Muscle of back (tissue), 13 donors: ENCODE results near the gene CHODL. TPM values are rescaled to one million over a fixed set of nuclear protein-coding genes. Genes with fewer than 3 reads are reported as not detected.
A peak's percentile ranks its signal among the peaks of the same experiment; 100 is the strongest.

Source experiments
- DNase-seq, 3 donors: peaks; one replicate each; pipeline versions ENCODE4 v3.0.0 to v3.0.0-alpha.2; 2013
- long read RNA-seq, 9 donors: transcript quantifications; one replicate each; lab custom pipeline, GENCODE V29; 2026
- polyA plus RNA-seq, 10 donors: library from polyadenylated mRNA; unstranded; fragments of 120-200 nt; gene quantifications; one replicate each; pipeline ENCODE4 v1.2.1, GENCODE V29; 2013; ENCODE audit not compliant: insufficient read length in 10 of 10

Gene CHODL
- polyA plus RNA-seq: 100 to 1,000 TPM in 6 of 10 donors, 10 to 100 TPM in 4; 76.8 to 132 (median 111) TPM
- long read RNA-seq, donor 1, transcript CHODL-201 (6 exons, 2,548 nt): major isoform, 41 of 41 reads
- long read RNA-seq, donor 1, partial matches to known transcripts: 0 of 41 reads
- long read RNA-seq, donor 1, other reads (novel, unspliced or antisense): 0 of 41 reads
- long read RNA-seq, donor 2, transcript CHODL-201 (6 exons, 2,548 nt): major isoform, 36 of 36 reads
- long read RNA-seq, donor 2, partial matches to known transcripts: 0 of 36 reads
- long read RNA-seq, donor 2, other reads (novel, unspliced or antisense): 0 of 36 reads
- long read RNA-seq, donor 3: 0 reads
- long read RNA-seq, donor 4, transcript CHODL-201 (6 exons, 2,548 nt): major isoform, 44 of 58 reads
- long read RNA-seq, donor 4, partial matches to known transcripts: 13 of 58 reads
- long read RNA-seq, donor 4, other reads (novel, unspliced or antisense): 0 of 58 reads
- long read RNA-seq, donor 5, transcript CHODL-201 (6 exons, 2,548 nt): major isoform, 49 of 82 reads
- long read RNA-seq, donor 5, partial matches to known transcripts: 32 of 82 reads
- long read RNA-seq, donor 5, other reads (novel, unspliced or antisense): 0 of 82 reads
- long read RNA-seq, donor 6, transcript CHODL-201 (6 exons, 2,548 nt): major isoform, 48 of 71 reads
- long read RNA-seq, donor 6, partial matches to known transcripts: 23 of 71 reads
- long read RNA-seq, donor 6, other reads (novel, unspliced or antisense): 0 of 71 reads
- long read RNA-seq, donor 7, transcript CHODL-201 (6 exons, 2,548 nt): major isoform, 34 of 53 reads
- long read RNA-seq, donor 7, partial matches to known transcripts: 19 of 53 reads
- long read RNA-seq, donor 7, other reads (novel, unspliced or antisense): 0 of 53 reads
- long read RNA-seq, donor 8, transcript CHODL-201 (6 exons, 2,548 nt): major isoform, 21 of 21 reads
- long read RNA-seq, donor 8, partial matches to known transcripts: 0 of 21 reads
- long read RNA-seq, donor 8, other reads (novel, unspliced or antisense): 0 of 21 reads
- long read RNA-seq, donor 9, transcript CHODL-201 (6 exons, 2,548 nt): major isoform, 9 of 9 reads
- long read RNA-seq, donor 9, partial matches to known transcripts: 0 of 9 reads
- long read RNA-seq, donor 9, other reads (novel, unspliced or antisense): 0 of 9 reads

GRCh38 chr21:18244671-18245463, at the start of gene CHODL:
Gene CHODL, plus strand, starts transcription at chr21:18244833. Its CDS starts 391 bp downstream, at chr21:18245224.
- DNase-seq: peak in 2 of 3 donors; percentile 76 to 87

DNA sequence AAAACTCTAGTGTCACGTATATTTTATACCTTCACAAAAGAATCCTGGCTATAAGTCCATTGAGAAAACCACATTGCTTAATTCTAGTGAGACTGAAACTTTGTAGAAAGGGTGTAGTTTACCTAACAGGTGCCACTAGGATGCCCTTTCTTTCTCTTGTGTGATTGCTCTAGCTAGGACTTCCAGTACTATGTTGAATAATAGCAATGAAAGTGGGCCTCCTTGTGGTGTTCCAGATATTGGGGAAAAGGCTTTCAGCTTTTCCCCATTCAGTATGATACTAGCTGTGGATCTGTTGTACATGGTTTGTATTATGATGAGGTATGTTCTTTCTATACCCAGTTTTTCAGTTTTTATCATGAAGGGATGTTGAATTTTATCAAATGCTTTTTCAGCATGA, 39.7 kb upstream of the CHODL start:
- DNase-seq: no peak

DNA sequence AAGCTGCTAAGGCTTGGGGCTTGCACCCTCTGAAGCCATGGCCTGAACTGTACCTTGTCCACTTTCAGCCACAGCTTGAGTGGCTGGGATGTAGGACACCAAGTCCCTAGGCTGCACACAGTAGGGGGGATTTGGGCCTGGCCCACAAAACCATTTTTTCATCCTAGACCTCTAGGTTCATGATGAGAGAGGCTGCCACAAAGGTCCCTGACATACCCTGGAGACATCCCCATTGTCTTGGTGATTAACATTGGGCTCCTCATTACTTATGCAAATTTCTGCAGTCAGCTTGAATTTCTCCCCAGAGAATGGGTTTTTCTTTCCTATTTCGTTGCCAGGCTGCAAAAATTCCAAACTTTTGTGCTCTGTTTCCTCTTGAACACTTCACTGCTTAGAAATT, 26.3 kb upstream of the CHODL start:
- no peak for DNase-seq

DNA sequence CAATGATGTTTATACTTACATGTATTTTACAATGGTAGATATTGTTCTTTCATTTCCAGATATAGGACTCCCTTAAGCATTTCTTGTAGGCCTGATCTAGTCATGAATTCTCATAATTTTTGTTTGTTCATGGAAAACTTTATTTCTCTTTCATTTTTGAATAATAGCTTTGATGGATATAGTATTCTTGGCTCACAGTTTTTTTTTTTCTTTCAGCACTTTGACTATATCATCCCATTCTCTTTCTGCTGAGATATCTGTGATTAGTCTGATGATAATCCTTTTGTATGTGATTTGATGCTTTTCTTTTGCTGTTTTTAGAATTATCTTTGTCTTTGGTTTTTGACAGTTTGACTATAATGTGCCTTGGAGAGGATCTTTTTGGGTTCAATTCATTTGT, 24.1 kb upstream of the CHODL start:
- no peak for DNase-seq

- DNase-seq: peak in 1 of 3 donors; percentile 17
Observed at GRCh38 chr21:18222346-18222745, 22.3 kb upstream of the CHODL start.

- peak in 1 of 3 donors; percentile 63 for DNase-seq
Observed at GRCh38 chr21:18228060-18228739, 16.4 kb upstream of the CHODL start.

DNA sequence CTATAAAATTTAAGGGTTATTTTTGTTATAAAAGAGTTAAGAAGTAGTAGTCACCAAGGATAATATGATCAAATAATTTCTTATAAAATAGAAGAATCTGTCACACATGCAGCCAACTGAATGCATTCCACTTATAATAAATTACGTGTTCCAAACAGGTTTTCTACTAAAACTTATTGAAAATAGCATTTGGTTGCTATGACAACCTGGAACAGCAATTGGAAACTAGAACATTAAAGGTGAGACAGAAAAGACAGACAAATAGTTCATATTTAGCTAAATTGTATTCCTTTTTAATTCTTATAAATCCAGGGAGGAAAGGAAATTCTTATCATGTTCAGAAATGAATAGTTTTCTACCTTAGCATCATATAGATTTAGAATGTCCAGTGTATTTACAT, 9.1 kb upstream of the CHODL start:
- peak in 2 of 3 donors; percentile 33 to 43 for DNase-seq

DNA sequence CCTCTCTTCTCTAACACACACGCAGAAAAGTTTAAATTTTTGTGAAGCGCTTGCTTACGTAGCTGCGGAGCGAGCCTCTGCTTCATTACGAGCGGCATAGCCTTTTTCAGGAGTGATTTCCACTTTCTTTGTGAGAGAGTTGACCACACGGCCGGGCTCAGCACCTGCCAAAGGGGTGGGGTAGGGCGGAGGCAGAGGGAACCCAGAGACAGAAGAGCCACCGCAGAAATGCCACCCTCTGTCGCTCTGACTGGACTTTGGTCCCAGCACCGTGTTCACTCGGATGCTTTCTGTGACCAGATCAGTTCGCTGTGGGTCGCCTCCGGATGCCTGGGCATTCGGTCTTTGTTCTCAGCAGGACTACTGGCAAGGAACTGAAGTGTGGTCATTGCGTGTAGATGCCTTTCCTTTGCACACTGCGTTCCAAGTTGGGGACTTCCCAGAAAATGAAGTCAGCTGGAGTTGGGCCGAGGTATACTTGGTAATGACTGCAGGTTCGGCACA, 883 bp downstream of the CHODL start:
- peak; percentile 54 to 90 (median 80) for DNase-seq

GRCh38 chr21:18248171-18248570, 3.5 kb downstream of the CHODL start:
- no peak for DNase-seq

DNA sequence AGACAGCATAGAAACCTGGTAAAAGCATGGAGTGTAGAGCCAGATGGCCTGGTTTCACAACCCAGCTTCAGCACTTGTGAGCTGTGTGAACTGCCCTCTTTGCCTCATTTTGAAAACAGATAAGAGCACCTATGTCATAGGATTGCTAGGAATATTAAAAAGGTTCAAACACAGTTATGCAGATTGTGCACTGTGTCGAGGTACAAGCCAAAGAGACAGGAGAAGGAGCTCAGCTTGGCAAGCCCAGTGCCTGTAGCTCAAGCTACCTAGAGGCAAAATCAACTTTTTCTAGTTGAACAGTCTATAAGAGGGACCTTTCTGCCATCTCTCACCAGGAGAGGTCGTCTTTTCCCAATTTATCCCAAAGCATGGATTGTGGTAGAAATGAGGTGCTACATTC, 5.0 kb downstream of the CHODL start:
- DNase-seq: peak in 1 of 3 donors; percentile 58

- DNase-seq: peak in 1 of 3 donors; percentile 44
Observed at GRCh38 chr21:18251065-18251464, 6.4 kb downstream of the CHODL start.

DNA sequence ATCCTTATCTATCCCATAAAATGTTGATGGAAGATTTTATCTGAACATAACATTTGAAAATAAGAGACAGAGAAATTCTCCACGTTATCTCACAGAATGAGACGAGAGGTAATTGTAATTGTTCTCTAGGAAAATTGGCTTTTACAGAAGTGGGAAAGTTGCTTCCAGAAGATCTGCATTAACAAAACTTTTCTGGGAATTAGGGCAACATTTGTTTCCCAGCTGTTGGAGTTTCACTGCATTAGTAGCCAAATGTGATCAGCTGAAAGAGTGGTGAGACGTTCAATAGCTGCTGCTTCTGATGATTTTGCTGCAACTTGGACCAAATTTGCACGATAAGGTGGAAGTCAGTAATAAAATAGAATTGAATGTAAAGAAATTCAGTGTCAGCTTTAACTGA, 7.6 kb downstream of the CHODL start:
- DNase-seq: peak; percentile 59 to 83 (median 71)

DNA sequence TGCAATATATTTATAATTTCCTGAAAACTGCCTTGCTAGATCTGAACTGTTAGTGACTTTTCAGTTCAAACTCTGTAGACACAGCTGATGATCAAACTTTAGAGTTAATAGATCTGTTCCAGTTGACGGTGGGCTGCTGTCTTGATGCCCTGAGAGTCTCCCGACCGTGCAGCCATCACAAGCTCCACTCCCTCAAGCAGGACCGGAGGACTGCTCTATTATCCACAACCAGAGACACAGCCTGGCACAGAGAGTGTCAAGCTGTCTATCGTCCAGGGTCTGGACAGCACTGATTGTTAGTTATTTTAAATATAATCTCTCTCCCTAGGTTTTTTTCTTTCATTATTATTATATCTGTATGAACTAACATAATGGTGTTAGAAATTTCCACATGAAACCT, 8.0 kb downstream of the CHODL start:
- DNase-seq: peak in 2 of 3 donors; percentile 57 to 75

GRCh38 chr21:18253221-18253620, 8.6 kb downstream of the CHODL start:
- peak; percentile 62 to 77 (median 72) for DNase-seq

DNA sequence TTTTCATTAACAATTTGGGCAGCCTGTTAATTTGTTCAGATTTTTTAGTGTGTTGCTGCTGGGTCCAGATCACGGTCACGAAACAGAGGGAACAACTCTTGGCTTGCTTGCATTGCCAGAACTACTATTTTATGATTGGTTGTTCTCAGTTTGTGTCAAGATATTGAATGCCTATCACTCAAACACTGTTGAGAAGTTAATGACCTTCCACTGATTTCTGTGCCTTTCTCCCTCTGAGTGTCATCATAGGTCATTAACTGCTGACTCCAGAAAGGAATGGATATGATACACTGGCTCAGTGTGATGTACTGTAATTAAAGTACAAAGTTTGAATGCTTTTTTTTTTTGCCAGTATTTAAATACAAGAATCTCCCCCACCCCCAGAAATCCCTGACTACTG, 9.2 kb downstream of the CHODL start:
- peak in 1 of 3 donors; percentile 39 for DNase-seq

GRCh38 chr21:18265944-18266343, 21.3 kb downstream of the CHODL start:
- peak in 1 of 3 donors; percentile 37 for DNase-seq

DNA sequence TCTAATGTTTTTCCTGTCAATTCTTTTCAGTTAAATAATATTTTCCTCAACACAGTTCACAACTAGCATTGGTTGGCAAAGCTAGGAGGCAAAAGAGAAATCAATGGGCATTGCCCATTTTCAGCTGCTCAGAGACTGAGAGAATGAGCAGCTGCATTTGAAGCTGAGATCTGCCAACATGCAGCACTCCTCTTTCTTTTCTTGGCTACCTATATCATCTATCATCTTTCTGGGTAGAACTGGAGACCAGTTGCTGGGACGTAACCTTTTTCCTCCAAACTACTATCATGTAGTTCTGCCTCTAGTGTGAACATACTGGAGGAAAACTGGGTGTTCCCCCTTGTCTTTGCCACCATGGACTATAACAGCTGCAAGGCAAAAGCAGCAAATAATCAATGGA, 22.9 kb downstream of the CHODL start:
- peak in 1 of 3 donors; percentile 17 for DNase-seq

DNA sequence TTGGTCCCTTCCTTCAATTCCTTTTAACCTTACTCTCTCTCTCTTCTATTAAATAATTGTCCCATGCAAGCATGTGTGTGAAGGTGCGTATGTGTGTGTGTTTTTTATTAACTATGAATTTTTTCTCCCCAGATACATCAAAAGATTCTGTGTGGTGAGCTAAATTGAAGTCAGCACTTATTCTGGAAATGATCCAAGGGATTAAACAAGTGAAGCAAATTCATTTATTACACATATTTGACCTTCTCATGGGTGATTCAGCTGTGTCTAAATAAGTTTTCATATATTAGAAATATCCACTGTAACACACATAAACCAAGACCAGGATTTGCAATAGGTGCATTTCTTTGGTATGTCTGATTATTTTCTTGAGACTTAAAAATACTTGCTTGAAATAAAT, 24.3 kb downstream of the CHODL start:
- peak in 1 of 3 donors; percentile 28 for DNase-seq

DNA sequence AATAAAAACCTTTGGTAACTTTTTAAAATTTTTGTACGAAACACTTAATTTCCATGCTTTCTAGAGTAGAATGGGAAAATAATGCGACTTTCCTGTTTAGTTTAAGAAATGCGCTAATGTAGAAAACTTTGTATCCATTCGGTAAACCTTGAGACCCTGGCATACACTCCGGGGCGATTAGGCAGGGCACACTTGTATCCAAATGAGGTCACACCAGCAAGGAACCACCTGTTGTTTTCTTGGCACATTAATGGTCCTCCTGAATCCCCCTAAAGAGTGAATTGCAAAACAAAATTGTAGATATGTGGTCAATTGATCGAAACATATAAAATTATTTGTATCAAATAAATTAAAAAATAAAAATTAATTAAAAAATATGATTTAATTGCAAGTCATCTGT, 25.2 kb downstream of the CHODL start:
- DNase-seq: peak in 2 of 3 donors; percentile 19 to 40

- DNase-seq: no peak
Observed at GRCh38 chr21:18273400-18273799, 28.8 kb downstream of the CHODL start.
